Measurements from ENCODE around the gene FAM170B. TPM values are rescaled to one million over a fixed set of nuclear protein-coding genes. Genes with fewer than 3 reads are reported as not detected.

The FAM170B gene
- total RNA-seq, 1 experiment from 2014 or later = not detected

GRCh38 chr10:49174926-49175500, 41.2 kb upstream of the FAM170B start:
- in situ Hi-C loops (cut with HindIII; ENCODE audit: low pct_unique_long_range_greater_than_20kb, low sequenced_read_pairs) (no loop called here), intact Hi-C loops (cut with micrococcal nuclease; ENCODE audit: unreplicated experiment) (no loop called here)
- no peaks in the 10 kb centered on the region for H3K9me3 ChIP-seq (ENCODE audit: control insufficient read depth, insufficient read depth, low read depth, low read length)
- H3K27me3 ChIP-seq (ENCODE audit: control insufficient read depth, insufficient read depth, low read length) = no peaks in the 10 kb centered on the region
- TF ChIP-seq TCF7L2 (IDR thresholded peaks at IDR 0.05; ENCODE audit: low read depth, low read length) = no peak
- no peak for TF ChIP-seq POLR2AphosphoS5 (IDR thresholded peaks at IDR 0.05; ENCODE audit: low read depth, low read length)
- TF ChIP-seq CTCF (IDR thresholded peaks at IDR 0.05) = no peak
- no peak for TF ChIP-seq REST (IDR thresholded peaks at IDR 0.05; ENCODE audit: insufficient read depth in 1 of 2, low read depth in 2 of 2, low read length in 1 of 2)
- no peak for TF ChIP-seq SIN3A (IDR thresholded peaks at IDR 0.05; ENCODE audit: borderline replicate concordance, insufficient read depth, low read depth, low read length)
- no peaks in the 10 kb centered on the region for H3K4me1 ChIP-seq (ENCODE audit: control insufficient read depth, insufficient read depth, low read length)
- ATAC-seq (no peak), DNase-seq (ENCODE audit: low read depth, low spot score) (no peak)
- ChIA-PET CTCF (no interaction called here), POLR2A (no interaction called here)
- H3K36me3 ChIP-seq (ENCODE audit: control insufficient read depth, insufficient read depth, low read length) = no peaks in the 10 kb centered on the region
- no peak overlapping the region for H3K27ac ChIP-seq (ENCODE audit: low read length)
- no peak overlapping the region for H3K4me3 ChIP-seq (ENCODE audit: low read depth in 2 of 2, low read length in 2 of 2)
- no TSS peak for BruUV-seq (replicated peaks)

- H3K27ac ChIP-seq (ENCODE audit: low read length) = no peak overlapping the region
- ATAC-seq (no peak), DNase-seq (ENCODE audit: low read depth, low spot score) (no peak)
- no peaks in the 10 kb centered on the region for H3K9me3 ChIP-seq (ENCODE audit: control insufficient read depth, insufficient read depth, low read depth, low read length)
- intact Hi-C loops (cut with micrococcal nuclease; ENCODE audit: unreplicated experiment) (no loop called here), in situ Hi-C loops (cut with HindIII; ENCODE audit: low pct_unique_long_range_greater_than_20kb, low sequenced_read_pairs) (no loop called here)
- ChIA-PET POLR2A (interaction anchor here (0.6 kb wide), 1 partner anchor 12 kb away, joined by 3 read pairs; no protein-coding TSS in a partner anchor), CTCF (no interaction called here)
- H3K27me3 ChIP-seq (ENCODE audit: control insufficient read depth, insufficient read depth, low read length) = no peaks in the 10 kb centered on the region
- H3K36me3 ChIP-seq (ENCODE audit: control insufficient read depth, insufficient read depth, low read length) = no peaks in the 10 kb centered on the region
- no peak overlapping the region for H3K4me3 ChIP-seq (ENCODE audit: low read depth in 2 of 2, low read length in 2 of 2)
- no TSS peak for BruUV-seq (replicated peaks)
- H3K4me1 ChIP-seq (ENCODE audit: control insufficient read depth, insufficient read depth, low read length) = no peaks in the 10 kb centered on the region
- no peak for TF ChIP-seq REST (IDR thresholded peaks at IDR 0.05; ENCODE audit: insufficient read depth in 1 of 2, low read depth in 2 of 2, low read length in 1 of 2)
- no peak for TF ChIP-seq CTCF (IDR thresholded peaks at IDR 0.05)
- no peak for TF ChIP-seq SIN3A (IDR thresholded peaks at IDR 0.05; ENCODE audit: borderline replicate concordance, insufficient read depth, low read depth, low read length)
- TF ChIP-seq POLR2AphosphoS5 (IDR thresholded peaks at IDR 0.05; ENCODE audit: low read depth, low read length) = no peak
- no peak for TF ChIP-seq TCF7L2 (IDR thresholded peaks at IDR 0.05; ENCODE audit: low read depth, low read length)
Measured at GRCh38 chr10:49174261-49174925, 40.6 kb upstream of the FAM170B start.
